Fibroblast of lung (primary cell): ENCODE measurements around the gene RNF148.

Experiments used
- CTCF ChIP-seq, 2 donors: IDR thresholded peaks in 1 of 2; conservative IDR thresholded peaks in 1 of 2; 1 replicate in 1 of 2; 2 replicates in 1 of 2; pipeline ENCODE4 v1.5.1; 2011 to 2012; ENCODE audit warnings: low read length in 2 of 2, control low read depth in 1 of 2, inconsistent platforms in 1 of 2, low read depth in 1 of 2, mild to moderate bottlenecking in 1 of 2
- EZH2 ChIP-seq: IDR thresholded peaks from 2 replicates; pipeline ENCODE4 v1.5.1; 2012; ENCODE audit warnings: low read length, control low read depth, mild to moderate bottlenecking; ENCODE audit errors: missing control alignments

GRCh38 chr7:122675011-122675410, 27.7 kb downstream of the RNF148 start:
- no peak for TF ChIP-seq CTCF (conservative IDR thresholded peaks at IDR 0.05 in 1 of 2, IDR thresholded peaks at IDR 0.05 in 1 of 2; ENCODE audit: low read depth in 1 of 2, low read length in 2 of 2)
- TF ChIP-seq EZH2, result no peak
